Breast epithelium (tissue), 4 donors: ENCODE results near the gene GRAMD2A. TPM values are rescaled to one million over a fixed set of nuclear protein-coding genes. Genes with fewer than 3 reads are reported as not detected.

Source experiments
- DNase-seq, 2 donors: peaks; one replicate each; pipeline ENCODE4 v3.0.0-alpha.2; 2019; ENCODE audit warnings: low spot score in 2 of 2
- H3K27ac ChIP-seq, 2 donors: fragments of 200-600 bp; sonication (generic) in 1 of 2; one replicate each; pipeline ENCODE4 v1.5.1; 2016 to 2019; ENCODE audit warnings: mild to moderate bottlenecking in 1 of 2
- H3K27me3 ChIP-seq, 2 donors: fragments of 200-600 bp; sonication (generic) in 1 of 2; one replicate each; pipeline versions ENCODE4 v1.5.1 to v1.6.0; 2017 to 2019; ENCODE audit warnings: control low read depth in 1 of 2, mild to moderate bottlenecking in 1 of 2
- H3K36me3 ChIP-seq: fragments of 200-600 bp; one replicate; pipeline ENCODE4 v1.5.1; 2019
- H3K4me1 ChIP-seq, 2 donors: fragments of 200-600 bp; sonication (generic); one replicate each; pipeline ENCODE4 v1.5.1; 2016 to 2019; ENCODE audit warnings: control low read depth in 1 of 2
- H3K4me3 ChIP-seq, 3 donors: fragments of 200-600 bp; sonication (generic); 1 replicate in 2 of 3; 2 replicates in 1 of 3; pipeline ENCODE4 v1.5.1; 2016 to 2019; ENCODE audit warnings: mild to moderate bottlenecking in 3 of 3, moderate library complexity in 2 of 3
- H3K9me3 ChIP-seq, 2 donors: fragments of 200-600 bp; sonication (generic) in 1 of 2; one replicate each; pipeline ENCODE4 v1.5.1; 2016 to 2019; ENCODE audit warnings: control low read depth in 1 of 2
- POLR2A ChIP-seq: fragments of 450-650 bp; IDR thresholded peaks from one replicate; pipeline ENCODE4 v1.6.1; 2016; ENCODE audit warnings: antibody characterized with exemption, mild to moderate bottlenecking, moderate library complexity
- POLR2AphosphoS5 ChIP-seq, 3 donors: sonication (generic); formaldehyde crosslinking; IDR thresholded peaks; one replicate each; pipeline ENCODE4 v1.6.1; 2017; ENCODE audit warnings: antibody characterized with exemption in 3 of 3
- intact Hi-C: fragments of 100-400 bp; cut with DNase I; formaldehyde crosslinking; loops from one replicate; pipeline ENCODE4 v1.15.1; 2023; ENCODE audit warnings: low total_unique reads
- total RNA-seq, 3 donors: library from RNA; depleted of rRNA; stranded (reverse); fragments of >200 nt; gene quantifications; one replicate each; pipeline ENCODE4 v1.1.0, GENCODE V29; 2016
- TF ChIP-seq, protein P1 (sequence below), 3 donors: fragments of 450-650 bp; IDR thresholded peaks; one replicate each; pipeline ENCODE4 v1.5.1; 2016 to 2017; ENCODE audit warnings: antibody characterized with exemption in 3 of 3, mild to moderate bottlenecking in 3 of 3, moderate library complexity in 3 of 3

The GRAMD2A gene
- total RNA-seq, 3 donors from 2014 or later = 0.16 to 52.5 (median 18.7) TPM

DNA sequence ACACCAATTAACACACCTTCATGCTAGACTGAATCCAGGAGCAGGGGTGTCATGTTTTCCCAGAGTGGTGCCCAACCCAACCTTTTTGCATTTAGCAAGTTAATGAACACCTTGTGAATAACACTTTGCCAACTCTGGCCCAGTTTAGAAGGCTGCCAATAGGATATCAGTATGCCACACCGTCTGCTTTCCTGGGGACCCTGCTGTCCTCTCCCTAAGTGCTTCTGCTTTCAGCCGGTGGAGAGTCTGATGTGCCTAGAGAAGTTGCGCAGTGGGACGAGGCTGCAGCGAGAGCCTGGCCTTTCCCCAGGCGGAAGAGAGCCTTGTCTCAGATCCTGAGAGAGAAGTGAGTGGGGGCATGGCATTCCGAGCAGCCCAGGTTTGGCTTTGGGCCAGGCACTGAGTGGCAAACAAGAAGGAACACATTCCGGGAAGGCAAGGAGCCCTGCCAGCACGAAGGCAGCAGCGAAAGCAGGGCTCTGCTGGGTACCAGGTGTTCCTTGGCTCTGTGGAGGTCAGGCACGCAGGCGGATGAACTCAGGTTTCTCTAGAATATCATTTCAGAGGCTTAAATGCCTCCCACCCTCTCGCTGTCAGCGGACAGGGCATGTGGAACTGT, 42.5 kb downstream of the GRAMD2A start:
- H3K4me1 ChIP-seq = peaks cover 0 to 5% of the 10 kb centered on the region in 2 donors
- TF ChIP-seq, protein P1, sequence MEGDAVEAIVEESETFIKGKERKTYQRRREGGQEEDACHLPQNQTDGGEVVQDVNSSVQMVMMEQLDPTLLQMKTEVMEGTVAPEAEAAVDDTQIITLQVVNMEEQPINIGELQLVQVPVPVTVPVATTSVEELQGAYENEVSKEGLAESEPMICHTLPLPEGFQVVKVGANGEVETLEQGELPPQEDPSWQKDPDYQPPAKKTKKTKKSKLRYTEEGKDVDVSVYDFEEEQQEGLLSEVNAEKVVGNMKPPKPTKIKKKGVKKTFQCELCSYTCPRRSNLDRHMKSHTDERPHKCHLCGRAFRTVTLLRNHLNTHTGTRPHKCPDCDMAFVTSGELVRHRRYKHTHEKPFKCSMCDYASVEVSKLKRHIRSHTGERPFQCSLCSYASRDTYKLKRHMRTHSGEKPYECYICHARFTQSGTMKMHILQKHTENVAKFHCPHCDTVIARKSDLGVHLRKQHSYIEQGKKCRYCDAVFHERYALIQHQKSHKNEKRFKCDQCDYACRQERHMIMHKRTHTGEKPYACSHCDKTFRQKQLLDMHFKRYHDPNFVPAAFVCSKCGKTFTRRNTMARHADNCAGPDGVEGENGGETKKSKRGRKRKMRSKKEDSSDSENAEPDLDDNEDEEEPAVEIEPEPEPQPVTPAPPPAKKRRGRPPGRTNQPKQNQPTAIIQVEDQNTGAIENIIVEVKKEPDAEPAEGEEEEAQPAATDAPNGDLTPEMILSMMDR (IDR thresholded peaks at IDR 0.05) = no peak
- peak; percentile 30 for TF ChIP-seq POLR2A
- TF ChIP-seq POLR2AphosphoS5 (IDR thresholded peaks at IDR 0.05) = peak; percentile 66 to 92 (median 77)
- H3K36me3 ChIP-seq = no peaks in the 10 kb centered on the region
- intact Hi-C loops = no loop called here
- H3K27me3 ChIP-seq = no peaks in the 10 kb centered on the region
- peak overlapping the region; percentile 45 to 68 (median 52) for H3K4me3 ChIP-seq
- H3K9me3 ChIP-seq = no peaks in the 10 kb centered on the region
- peak; percentile 97 for DNase-seq
- peak overlapping the region; percentile 92 to 93 for H3K27ac ChIP-seq

DNA sequence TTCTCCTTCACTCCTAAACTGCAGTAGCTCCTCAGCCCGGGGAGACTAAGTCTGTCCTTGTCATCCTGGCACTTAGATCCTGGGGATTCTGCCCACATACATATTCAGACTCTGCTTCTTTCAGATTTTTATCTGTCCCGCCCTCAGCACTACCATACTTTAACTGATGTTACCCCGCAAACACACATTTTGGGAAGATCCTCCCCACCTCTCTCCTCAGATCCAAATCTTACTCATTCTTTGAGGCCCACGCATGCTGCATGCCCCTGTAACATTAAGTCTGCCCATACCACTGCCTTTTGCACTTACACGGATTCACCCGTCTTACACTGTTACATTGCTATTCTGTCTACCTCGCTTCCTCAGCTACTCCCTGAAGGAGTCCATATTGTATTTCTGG, 43.3 kb downstream of the GRAMD2A start:
- Histone ChIP-seq H3K9me3 (no peaks in the 10 kb centered on the region), H3K36me3 (no peaks in the 10 kb centered on the region), H3K27ac (peak overlapping the region; percentile 92 to 93), H3K4me3 (no peak overlapping the region), H3K4me1 (peaks cover 0 to 5% of the 10 kb centered on the region in 2 donors), H3K27me3 (no peaks in the 10 kb centered on the region)
- DNase-seq = no peak
- no peak for TF ChIP-seq POLR2A
- TF ChIP-seq POLR2AphosphoS5 (IDR thresholded peaks at IDR 0.05) = no peak
- TF ChIP-seq, protein P1 (IDR thresholded peaks at IDR 0.05) = no peak
- intact Hi-C loops = loop anchor here (5.0 kb wide), 1 partner anchor 272 kb away; no protein-coding TSS in a partner anchor

DNA sequence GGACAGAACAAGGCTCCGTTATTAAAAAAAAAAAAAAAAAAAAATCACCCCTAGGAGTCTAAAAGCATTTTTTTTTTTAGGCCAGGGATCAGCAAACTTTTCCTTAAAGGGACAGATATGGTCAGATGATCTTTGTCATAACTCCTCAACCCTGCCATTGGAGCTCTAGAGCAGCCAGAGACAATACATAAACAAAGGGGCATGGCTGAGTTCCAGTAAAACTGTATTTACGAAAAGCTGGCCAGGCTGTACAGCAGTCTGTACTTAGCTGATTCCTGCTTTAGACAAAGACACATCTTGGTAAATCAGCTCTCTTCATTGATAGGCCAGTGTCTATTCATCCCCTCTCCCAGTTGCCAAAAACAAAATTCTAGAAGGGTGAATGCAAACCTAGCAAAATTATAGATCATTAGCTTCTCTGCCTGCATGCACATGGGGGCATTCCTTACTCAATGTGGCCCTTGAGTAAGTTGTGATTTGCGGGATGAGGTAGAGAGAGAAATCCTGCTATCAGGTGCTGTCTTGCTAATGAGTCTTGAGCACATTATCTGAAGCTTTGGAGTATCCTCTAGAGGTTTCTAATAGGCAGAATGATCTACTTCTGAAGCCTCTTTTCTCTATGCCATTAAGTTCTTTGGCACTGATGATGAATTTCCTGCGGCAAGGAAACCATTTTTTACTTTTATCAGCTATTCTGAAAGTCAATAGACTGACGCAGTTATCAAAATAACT, 44.2 kb downstream of the GRAMD2A start:
- H3K27me3 ChIP-seq = no peaks in the 10 kb centered on the region
- no peak for DNase-seq
- no peak overlapping the region for H3K4me3 ChIP-seq
- intact Hi-C loops = loop anchor here (5.0 kb wide), 1 partner anchor 271 kb away; no protein-coding TSS in a partner anchor
- H3K4me1 ChIP-seq = peaks cover 0 to 5% of the 10 kb centered on the region in 2 donors
- TF ChIP-seq, protein P1 (IDR thresholded peaks at IDR 0.05) = no peak
- TF ChIP-seq POLR2AphosphoS5 (IDR thresholded peaks at IDR 0.05) = no peak
- no peak for TF ChIP-seq POLR2A
- no peaks in the 10 kb centered on the region for H3K36me3 ChIP-seq
- H3K27ac ChIP-seq = peak overlapping the region; percentile 92 to 93
- H3K9me3 ChIP-seq = no peaks in the 10 kb centered on the region

DNA sequence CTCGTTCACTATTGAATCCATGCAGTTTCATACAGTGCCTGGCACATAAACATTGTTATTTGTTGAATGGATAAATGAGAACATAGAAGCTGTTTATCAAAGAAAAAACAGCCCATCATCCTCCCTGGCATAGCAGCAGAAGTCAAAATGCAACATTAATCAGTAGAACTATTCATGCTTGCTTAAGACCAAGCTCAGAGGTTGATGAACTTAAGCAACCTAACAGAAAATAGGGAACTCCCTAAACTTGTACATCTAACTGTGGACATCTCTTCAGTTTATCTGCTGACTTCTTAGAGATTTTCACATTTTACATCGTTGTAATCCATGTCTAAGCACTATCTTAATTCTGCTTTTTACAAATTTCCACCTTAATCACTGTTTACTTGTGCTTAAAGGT, 50.2 kb downstream of the GRAMD2A start:
- Histone ChIP-seq H3K4me3 (no peak overlapping the region), H3K36me3 (no peaks in the 10 kb centered on the region), H3K4me1 (no peaks in the 10 kb centered on the region), H3K9me3 (no peaks in the 10 kb centered on the region), H3K27me3 (no peaks in the 10 kb centered on the region), H3K27ac (no peak overlapping the region)
- DNase-seq = no peak
- intact Hi-C loops = no loop called here
- TF ChIP-seq POLR2AphosphoS5 (IDR thresholded peaks at IDR 0.05) (no peak), POLR2A (no peak)
- TF ChIP-seq, protein P1 (IDR thresholded peaks at IDR 0.05) = no peak

DNA sequence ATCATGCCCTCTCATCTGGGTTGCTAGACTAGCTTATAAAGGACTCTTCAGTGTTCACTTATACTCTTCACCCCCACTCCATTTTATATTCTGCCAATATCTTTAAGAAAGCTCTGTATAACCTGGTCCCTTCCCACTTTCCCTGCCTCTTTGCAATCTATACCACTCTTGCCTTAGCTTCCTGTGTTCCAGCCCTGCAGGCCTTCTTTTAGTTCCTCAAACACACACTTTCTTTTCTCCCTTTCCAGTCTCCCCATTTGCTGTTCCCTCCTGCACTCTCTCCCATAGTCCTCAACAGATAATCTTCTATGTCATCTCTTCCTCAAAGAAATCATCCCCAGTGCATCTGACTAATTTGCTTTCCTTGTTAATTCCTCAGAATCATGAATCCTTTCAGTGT, 50.7 kb downstream of the GRAMD2A start:
- Histone ChIP-seq H3K4me1 (no peaks in the 10 kb centered on the region), H3K27ac (no peak overlapping the region), H3K36me3 (no peaks in the 10 kb centered on the region), H3K4me3 (no peak overlapping the region), H3K9me3 (no peaks in the 10 kb centered on the region), H3K27me3 (no peaks in the 10 kb centered on the region)
- intact Hi-C loops = no loop called here
- no peak for TF ChIP-seq POLR2A
- TF ChIP-seq POLR2AphosphoS5 (IDR thresholded peaks at IDR 0.05) = no peak
- TF ChIP-seq, protein P1 (IDR thresholded peaks at IDR 0.05) = no peak
- DNase-seq = no peak
